ENCODE measurements around the gene NR4A1. TPM values are rescaled to one million over a fixed set of nuclear protein-coding genes. Genes with fewer than 3 reads are reported as not detected.

Gene NR4A1
- 1,000 to 10,000 TPM in 1 of 4 donors, 100 to 1,000 TPM in 2, 10 to 100 TPM in 1; 74.9 to 1,106 (median 350) TPM for total RNA-seq

GRCh38 chr12:52050758-52051541, at the start of gene NR4A1:
TSS of gene NR4A1 (plus strand) at chr12:52051442. CDS start at chr12:52054329, 2,887 bp downstream.
- peak; percentile 92 for ATAC-seq (ENCODE audit: low FRiP score)
- TF ChIP-seq CTCF (IDR thresholded peaks at IDR 0.05): no peak
- DNase-seq (ENCODE audit: low spot score): peak; percentile 98

GRCh38 chr12:52003016-52003550, 48.2 kb upstream of the NR4A1 start:
- no peak for TF ChIP-seq CTCF (IDR thresholded peaks at IDR 0.05)
- no peak for DNase-seq (ENCODE audit: low spot score)
- ATAC-seq (ENCODE audit: low FRiP score): no peak

DNA sequence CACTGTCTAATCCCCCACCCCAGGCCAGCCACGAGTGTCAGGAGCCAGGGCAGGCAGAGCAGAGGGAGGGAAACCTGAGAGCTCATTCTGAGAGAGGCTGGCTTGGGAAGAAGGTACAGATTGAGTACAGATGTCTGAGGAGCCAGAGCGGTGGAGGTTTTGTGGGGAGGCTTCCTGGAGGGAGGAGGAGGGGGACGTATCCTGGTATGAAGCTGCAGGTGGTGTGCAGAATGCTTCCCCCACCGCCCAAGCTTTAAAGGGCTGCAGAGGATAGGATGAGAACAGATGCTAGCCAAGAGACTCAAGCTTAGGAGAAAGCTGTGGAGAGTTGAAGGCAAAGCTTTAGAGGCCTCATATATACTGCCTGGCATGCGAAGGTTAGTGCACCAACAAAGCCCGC, 47.7 kb upstream of the NR4A1 start:
- TF ChIP-seq CTCF (IDR thresholded peaks at IDR 0.05): no peak
- no peak for ATAC-seq (ENCODE audit: low FRiP score)
- no peak for DNase-seq (ENCODE audit: low spot score)

- DNase-seq (ENCODE audit: low spot score): no peak
- no peak for ATAC-seq (ENCODE audit: low FRiP score)
- no peak for TF ChIP-seq CTCF (IDR thresholded peaks at IDR 0.05)
Measured at GRCh38 chr12:52004042-52004648, 47.1 kb upstream of the NR4A1 start.

- DNase-seq (ENCODE audit: low spot score) (no peak), ATAC-seq (ENCODE audit: low FRiP score) (no peak)
- TF ChIP-seq CTCF (IDR thresholded peaks at IDR 0.05): no peak
Measured at GRCh38 chr12:52005218-52005902, 45.9 kb upstream of the NR4A1 start.

DNA sequence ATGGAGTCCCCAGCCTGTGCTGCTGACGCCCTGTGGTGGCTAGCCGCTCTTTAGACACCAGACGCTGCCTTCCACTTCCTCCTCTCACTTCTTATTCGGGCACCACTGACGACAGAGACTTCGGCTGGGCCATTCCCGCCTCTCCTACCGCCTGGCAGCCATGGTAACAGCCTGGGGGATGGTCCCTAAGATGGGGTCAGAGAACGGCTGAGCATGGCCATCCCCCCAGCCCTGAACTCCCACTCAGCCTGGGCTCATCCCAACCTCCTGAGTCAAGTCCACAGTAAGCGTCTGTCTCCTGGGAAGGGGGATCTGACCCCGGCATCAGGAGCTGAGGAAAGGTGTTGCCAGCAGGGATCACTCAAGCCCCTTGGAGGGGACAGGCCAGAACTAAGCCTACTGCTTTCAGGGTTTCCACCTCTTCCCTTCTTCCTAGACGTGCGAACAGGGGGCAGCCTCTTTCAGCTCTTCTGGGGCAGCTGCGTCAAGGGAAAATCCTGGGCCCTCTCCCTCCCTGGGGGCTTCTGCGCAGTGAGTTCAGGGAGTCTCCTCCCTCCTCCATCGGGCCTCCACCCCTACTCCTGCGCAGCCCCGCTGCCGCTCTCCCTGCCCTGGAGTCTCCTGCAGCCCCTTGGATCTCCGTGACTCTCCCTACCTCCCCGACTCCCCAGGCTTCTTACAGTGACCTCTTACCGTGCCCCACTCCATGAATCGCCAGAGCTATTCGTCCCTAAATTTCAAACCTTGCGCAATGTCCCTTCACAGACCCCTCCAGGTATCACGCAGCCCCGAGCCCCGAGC, 45.1 kb upstream of the NR4A1 start:
- DNase-seq (ENCODE audit: low spot score): no peak
- peak; percentile 8 for ATAC-seq (ENCODE audit: low FRiP score)
- TF ChIP-seq CTCF (IDR thresholded peaks at IDR 0.05): no peak
